Activated CD4-positive, alpha-beta T cell treated with anti-CD3 and anti-CD28 coated beads, Interleukin-2, amount 50 U/mL, for 48 hours (primary cell): Measurements from ENCODE around the gene TLCD2.
"Not testable (repeated sequence)": the region's sequence is repeated elsewhere in the genome, so short reads cannot be mapped to it uniquely, and the experiment has no call there.

Experiments used
- DNase-seq, 2 experiments: peaks; one replicate each; pipeline ENCODE4 v3.0.0-alpha.2; 2020

The TLCD2 gene

GRCh38 chr17:1735834-1736347, 25.7 kb upstream of the TLCD2 start:
- no peak for DNase-seq

- DNase-seq, result no peak
Measured at GRCh38 chr17:1735418-1735817, 25.2 kb upstream of the TLCD2 start.

GRCh38 chr17:1733759-1734158, 23.6 kb upstream of the TLCD2 start:
- no peak for DNase-seq

- no peak for DNase-seq
Measured at GRCh38 chr17:1732833-1733321, 22.7 kb upstream of the TLCD2 start.

- DNase-seq, result no peak
Measured at GRCh38 chr17:1732241-1732832, 22.2 kb upstream of the TLCD2 start.

- no peak for DNase-seq
Measured at GRCh38 chr17:1731194-1731506, 21.0 kb upstream of the TLCD2 start.

GRCh38 chr17:1730326-1731193, 20.4 kb upstream of the TLCD2 start:
- DNase-seq, result no peak

- DNase-seq, result no peak
Measured at GRCh38 chr17:1729966-1730325, 19.8 kb upstream of the TLCD2 start.

GRCh38 chr17:1727876-1728630, 17.9 kb upstream of the TLCD2 start:
- DNase-seq, result no peak

GRCh38 chr17:1727258-1727789, 17.1 kb upstream of the TLCD2 start:
- DNase-seq, result no peak

GRCh38 chr17:1726626-1727257, 16.6 kb upstream of the TLCD2 start:
- DNase-seq, result no peak

GRCh38 chr17:1725642-1726511, 15.7 kb upstream of the TLCD2 start:
- DNase-seq, result no peak

- peak in 1 of 2 experiments; percentile 36 for DNase-seq
Measured at GRCh38 chr17:1724869-1725641, 14.9 kb upstream of the TLCD2 start.

- peak; percentile 87 to 89 for DNase-seq
Measured at GRCh38 chr17:1724351-1724868, 14.2 kb upstream of the TLCD2 start, which contains the start of gene WDR81. WDR81 (plus strand) TSS chr17:1724704; CDS start chr17:1724960, 256 bp downstream.

- DNase-seq, result not testable (repeated sequence)
Measured at GRCh38 chr17:1722022-1722421, 11.8 kb upstream of the TLCD2 start.

GRCh38 chr17:1720856-1721386, 10.7 kb upstream of the TLCD2 start:
- peak; percentile 79 to 83 for DNase-seq

- DNase-seq, result no peak
Measured at GRCh38 chr17:1718362-1719165, 8.4 kb upstream of the TLCD2 start.

GRCh38 chr17:1716912-1717695, 6.9 kb upstream of the TLCD2 start:
- peak; percentile 83 to 90 for DNase-seq
